Activated CD4-positive, alpha-beta T cell treated with anti-CD3 and anti-CD28 coated beads, Interleukin-2, amount 50 U/mL, for 1 hour (primary cell): ENCODE data around the gene PPM1G.
A peak's percentile ranks its signal among the peaks of the same experiment; 100 is the strongest.

Experiments used
- DNase-seq: peaks from one replicate; pipeline ENCODE4 v3.0.0-alpha.2; 2020

Gene PPM1G

DNA sequence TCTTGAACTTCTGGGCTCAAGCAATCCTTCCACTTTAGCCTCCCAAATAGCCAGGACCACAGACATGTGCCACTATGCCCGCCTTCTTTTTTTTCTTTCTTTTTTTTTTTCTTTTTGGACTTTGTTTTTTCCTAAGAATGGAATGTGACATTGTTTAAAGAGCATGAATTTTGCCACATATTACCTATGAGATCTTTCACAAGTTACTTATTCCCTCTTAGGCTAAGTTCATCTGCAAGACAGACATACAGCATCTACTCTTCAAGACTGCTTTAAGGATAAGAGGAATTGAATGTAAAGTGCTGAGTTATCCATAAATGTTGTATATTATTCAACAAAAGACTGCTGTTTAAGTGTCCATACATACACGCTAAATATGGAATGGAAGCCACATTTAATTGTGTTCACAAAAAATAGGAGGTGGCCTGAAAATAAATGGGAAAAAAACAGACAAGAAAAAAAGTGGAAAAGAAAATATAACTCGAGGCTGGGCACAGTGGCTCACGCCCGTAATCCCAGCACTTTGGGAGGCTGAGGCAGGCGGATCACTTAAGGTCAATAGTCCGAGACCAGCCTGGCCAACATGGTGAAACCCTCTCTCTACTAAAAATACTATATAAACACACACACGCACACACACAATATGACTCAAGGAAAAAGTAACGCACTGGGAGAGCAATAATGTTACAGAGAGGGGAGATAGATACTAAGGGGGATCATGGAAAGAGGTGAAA, 3.2 kb upstream of the PPM1G start:
- no peak for DNase-seq

DNA sequence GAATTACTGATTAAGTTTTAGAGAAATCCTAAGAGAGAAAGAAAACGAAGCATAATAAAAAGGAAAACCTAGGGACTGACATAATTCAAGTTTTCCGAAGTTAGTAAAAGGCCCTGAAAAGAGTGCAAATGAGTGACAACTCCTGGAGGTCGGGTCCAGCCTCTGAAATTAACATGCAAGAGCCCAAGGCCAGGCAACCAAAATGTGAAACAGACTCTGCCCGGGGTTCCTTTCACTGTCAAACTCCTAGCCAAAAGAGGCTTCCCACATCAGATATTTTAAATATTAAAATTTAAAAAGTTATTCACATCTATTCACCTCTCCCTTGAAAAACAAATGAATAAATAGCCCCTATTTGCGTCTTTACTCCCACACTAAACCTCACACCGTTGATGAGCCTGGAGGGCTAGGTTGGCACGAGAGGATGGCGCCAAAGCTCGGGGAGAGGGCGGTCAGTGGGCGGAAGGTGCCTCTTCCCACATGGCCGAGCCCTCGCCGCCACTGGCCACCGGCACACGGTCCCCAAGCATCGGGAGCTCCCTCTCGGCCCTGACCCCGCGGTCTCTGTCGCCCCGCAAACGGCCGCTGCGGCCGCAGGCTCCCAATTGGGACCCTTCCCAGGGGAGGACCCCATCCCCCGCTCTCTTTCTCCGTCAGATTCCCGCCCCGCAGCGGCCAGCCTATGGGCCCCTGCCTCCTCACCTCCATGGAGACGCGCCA, 630 bp downstream of the PPM1G start:
- DNase-seq = no peak

DNA sequence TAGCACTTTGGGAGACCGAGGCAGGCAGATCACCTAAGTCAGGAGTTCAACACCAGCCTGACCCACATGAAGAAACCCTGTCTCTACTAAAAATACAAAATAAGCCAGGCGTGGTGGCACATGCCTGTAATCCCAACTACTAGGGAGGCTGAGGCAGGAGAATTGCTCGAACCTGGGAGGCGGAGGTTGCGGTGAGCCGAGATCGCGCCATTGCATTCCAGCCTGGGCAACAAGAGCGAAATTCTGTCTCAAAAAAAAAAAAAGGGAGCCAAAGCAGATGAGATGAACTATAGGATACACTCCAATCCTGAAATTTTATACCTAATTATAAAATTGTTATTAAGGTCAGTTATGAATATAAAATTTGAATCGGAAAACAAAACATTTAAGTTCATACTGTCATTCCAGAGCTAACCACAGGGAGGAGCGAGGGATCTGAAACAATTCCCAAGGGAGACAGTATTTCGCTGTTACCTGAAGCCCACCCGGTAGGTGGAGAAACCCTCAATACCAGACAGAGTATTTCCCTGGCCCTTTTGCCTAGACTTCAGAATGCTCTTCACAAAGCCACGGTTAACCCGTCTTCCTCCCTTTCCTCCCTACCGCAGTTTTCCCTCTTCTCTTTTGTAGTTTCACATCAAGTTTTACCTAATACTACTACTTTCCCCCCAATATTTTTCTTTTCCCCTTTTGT, 1.4 kb downstream of the PPM1G start:
- no peak for DNase-seq

DNA sequence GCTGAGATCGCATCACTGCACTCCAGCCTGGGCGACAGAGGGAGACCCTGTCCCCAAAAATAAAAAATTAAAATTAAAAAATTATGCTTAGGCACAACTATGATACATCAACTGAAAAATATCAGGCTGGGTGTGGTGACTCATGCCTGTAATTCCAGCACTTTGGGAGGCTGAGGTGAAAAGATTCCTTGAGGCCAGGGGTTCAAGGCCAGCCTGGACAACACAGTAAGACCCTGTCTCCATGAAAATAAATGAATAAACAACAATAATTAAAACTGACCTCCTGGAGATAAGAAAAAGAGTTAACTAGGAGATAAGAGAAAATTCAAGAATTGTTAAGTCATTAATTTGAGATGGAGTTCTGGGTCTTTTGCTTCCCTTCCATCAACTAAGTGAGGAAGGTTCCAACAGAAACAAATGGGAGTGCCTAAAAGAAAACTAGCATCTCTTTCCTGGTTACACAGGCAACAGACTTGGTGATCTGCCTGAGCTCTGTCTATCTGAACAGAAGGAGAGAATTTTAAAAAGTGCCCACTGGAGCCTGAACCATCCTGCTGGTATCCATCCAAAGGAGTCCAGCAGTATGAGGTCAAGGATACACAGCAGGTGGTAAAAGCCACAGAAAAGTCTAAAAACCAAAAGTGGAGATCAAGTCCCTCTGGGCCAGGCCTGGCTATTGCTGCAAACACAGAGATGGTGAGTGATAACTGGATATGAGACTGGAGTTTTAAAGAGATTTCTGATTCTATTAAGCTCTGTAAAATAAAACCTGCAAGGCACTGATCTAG, 8.8 kb downstream of the PPM1G start:
- DNase-seq = no peak

DNA sequence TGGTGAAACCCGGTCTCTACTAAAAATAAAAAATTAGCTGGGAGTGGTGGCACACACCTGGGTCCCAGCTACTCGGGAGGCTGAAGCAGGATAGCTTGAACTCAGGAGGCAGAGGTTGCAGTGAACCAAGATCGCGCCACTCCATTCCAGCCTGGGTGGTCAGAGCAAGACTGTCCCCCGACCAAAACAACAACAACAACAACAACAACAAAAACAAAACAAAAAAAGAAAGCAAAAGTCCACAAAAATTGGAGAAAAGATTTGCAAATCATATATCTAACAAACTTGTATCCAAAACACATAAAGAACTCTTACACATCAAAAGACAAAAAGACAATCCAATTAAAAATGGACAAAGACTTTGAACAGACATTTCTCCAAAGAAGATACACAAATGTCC, 10.4 kb downstream of the PPM1G start:
- no peak for DNase-seq

DNA sequence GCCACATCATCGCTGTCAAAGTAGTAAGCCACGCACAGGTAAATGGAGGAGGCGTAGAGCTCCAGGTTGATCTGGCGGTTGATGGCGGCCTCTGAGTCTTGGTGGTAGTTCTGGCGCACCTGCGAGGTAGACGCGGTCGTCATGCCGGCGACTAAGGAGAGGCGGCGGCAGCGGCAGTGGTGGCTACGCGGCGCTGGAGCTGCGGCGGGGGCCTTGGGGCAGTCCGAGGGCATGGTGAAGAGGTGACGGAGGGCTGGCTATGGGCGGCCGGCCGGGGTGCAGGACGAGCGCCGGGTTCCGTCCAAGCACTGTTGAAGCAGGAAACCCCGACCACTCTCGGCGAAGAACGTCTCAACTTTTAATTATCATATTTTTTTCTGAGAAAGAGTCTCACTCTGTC, 16.2 kb downstream of the PPM1G start:
- DNase-seq = no peak

DNA sequence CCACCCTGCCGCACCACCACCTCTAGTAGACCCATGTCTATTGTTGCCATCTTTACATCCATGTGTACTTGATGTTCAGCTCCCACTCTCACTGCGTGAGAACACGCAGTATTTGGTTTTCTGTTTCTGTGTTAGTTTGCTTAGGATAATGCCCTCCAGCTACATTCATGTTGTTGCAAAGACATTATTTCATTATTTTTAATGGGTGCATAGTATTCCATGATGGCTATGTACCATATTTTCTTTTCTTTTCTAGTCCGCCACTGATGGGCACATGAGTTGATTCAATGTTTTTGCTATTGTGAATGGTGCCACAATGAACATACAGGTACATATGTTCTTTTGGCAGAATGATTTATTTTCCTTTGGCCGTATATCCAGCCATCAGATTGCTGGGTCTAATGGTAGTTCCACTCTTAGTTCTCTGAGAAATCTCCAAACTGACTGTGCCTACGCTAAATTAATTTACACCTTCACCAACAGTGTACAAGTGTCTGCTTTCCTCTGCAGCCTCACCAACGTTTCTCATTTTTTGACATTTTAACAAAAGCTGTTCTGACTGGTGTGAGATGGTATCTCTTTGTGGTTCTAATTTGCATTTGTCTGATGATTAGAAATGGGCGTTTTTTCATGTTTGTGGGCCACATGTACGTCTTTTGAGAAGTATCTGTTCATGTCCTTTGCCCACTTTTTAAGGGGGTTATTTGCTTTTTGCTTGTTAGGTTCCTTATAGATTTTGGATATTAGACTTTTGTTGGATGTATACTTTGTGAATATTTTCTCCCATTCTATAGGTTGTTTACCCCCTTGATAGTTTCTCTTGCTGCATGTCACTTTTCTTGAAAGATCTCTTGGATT, 18.3 kb downstream of the PPM1G start:
- no peak for DNase-seq

DNA sequence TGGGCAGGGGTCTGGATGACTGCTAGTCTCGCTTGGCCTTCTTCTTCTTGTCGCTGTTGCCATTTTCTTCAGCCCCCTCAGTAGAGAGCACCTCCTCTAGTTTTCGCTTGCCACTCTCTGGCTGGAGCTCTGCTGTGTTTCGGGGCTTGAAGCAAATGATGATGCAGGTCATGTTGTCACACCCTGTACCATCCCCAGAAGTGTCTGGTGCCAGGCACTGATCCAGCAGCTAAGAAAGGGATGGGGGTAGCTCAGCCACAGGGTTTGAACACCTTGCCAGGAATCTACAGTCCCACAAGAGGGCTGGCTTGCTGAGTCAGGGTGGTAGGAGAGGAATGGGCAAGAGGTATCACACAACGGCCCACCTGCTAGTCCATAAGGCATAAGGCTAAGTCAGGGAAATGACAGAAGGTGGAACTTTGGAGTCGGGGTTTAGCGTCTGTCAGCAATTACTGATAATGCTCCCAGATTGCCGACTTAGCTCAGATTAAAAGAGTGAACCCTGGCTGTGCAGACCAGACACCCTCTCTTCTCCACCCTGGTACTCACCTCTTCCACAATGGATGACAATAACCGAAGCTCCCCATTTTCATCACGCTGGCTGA, 27.7 kb downstream of the PPM1G start:
- no peak for DNase-seq

DNA sequence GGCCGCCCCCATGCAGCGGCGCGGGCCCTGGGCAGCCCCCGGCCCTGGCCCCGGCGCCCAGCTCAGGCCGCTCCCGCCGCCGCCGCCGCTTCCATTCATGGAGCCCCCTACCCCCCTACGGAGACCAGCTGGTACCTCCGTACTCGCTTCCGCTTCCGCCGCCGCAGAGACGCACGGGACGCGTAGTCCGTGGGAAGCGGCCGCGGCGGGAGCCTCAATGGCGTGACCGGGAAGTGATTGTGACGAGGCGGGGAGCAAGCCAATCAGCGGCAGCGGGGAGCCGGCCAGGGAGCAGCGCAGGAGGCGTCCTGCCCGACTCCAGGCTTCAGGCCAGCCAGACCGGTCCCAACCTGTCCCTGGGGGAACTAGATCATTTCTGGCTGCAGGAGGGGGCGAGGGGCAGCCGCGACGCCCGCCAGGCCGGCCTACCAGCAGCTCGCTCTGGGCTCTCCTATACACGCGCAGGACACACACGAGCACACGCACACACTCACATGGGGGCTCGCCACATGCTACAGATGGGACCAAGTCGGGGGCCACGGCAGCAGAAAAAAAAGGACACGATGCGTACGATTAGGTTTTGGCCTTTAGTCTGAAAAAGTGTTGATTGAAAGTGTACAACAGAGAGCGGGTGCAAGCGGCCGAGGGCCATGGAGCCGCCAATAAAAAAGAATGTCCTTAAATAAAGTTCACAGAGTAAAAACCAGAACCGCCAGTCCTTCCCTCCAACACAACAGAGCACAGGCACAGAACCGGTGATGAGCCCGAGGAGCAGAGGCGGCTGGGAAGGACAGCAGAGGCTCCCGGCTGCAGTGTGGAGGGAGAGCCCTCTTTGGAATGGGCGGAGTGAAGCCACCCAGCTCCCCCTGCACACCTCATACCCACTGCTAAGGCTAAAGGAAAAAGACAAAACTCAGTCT, 28.5 kb downstream of the PPM1G start, which contains the start of gene ZNF513:
Gene ZNF513, minus strand, starts transcription at position 109 of the 920 bp plus-strand sequence. CDS start 208 bp downstream, outside the sequence.
- DNase-seq = peak; percentile 84

DNA sequence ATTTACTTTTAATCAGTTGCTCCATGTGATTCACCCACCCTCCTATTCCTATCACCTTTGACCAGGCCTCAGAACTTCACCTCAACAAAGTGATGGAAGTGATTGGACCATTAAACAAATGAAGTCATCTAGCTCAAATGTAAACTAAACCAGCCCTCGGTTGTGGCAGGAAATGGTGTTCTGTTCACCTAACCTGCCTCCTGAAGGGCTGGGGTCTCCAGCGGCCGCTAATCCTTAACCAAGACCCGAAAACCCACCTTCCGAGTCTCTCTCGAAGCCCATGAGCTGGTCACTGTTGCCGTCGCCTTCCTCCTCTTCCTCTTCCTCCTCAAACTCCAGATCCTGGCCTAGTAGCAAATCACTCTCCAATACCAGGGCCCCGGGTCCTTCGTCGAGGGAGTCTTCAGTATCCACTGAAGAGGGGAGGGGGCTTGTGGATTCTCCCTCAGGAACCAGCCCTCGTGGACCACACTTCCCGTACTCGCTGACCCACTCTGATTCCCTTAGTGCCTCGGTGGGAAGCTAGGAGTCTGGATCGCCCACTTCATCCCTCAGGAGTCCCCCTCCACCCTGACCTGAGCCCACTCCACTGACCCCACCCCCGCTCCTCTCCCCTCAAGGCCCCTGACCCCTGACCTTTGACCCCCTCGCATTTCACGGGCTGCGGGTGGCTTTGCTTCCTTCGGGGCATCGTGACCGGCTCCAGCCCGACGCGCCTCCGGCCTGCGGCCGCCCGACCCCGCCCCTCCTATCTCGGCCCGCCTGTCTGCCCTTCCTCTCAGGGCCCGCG, 29.4 kb downstream of the PPM1G start:
- peak; percentile 28 for DNase-seq

DNA sequence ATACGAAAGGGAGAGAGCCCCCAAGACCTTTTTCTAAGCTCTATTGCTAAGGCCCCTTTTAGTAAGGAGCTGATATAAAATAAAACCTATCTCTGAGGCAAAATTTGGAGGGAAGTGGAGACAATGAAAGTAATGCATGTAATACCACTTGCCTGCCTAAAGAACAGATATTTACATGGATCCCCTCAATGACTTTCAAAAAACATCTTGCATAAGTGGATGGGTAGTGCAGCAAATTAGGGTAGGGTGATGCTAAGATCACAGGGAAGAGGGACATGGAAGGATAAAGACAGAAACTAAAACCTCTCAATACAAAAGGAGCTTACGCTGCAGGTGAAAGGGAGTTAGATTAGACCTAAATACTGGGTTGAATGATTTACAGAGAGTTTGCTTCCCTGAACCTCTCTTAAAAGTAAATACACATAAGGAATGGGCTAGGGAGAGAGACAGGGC, 30.0 kb downstream of the PPM1G start:
- no peak for DNase-seq

DNA sequence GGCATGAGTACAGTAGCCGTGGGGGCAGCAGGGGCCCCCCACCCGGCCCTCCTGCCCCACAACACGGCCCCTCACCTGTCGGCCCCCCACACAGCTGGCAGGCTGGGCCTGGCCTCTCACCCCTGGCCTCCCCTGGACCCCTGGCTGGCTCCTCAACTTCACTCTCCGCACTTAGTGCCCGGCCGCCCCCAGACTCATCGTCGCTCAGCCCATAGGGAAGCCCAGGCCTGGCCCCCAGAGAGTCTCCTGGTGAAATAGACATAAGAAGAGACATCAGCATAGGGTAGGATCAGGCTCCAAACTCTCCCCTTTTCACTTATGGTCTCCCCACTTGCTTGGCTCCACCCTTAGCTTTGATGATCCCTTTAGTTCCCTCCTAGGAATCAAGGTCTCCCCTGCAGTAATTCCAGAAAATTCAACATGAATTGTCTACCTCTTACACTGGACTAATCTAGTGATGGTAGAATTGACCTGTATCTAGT, 30.5 kb downstream of the PPM1G start:
- no peak for DNase-seq

DNA sequence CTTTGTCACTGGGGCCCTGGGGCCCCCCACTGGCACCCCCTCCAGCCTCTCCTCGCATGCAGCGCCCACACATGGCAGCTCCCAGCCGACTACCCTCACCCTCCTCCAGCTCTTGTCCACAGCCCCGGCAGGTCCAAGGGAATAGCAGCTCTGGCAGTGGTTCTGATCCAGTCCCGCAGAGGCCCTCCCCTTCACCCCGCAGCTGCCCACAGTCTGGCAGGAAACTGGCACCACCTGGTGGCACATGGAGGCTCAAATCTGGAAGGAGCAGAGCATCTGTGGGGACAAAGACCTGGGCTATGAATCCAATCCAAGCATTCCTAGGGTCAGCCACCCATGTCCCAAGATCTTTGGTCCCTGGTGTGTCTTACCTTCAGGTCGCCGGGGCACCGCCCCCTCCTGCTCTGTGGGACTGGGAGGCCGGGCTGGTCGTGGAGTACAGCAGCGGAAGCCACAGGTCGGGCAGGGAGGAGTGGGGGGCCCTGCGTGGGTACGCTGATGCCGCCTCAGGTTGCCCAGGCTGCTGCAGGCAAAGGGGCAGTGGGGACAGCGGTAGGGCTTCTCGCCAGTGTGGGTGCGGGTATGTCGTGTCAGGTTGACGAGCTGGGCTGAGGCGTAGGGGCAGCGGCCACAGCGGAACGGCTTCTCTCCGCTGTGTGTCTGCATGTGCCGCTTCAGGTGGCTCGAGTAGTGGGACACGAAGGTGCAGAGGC, 31.1 kb downstream of the PPM1G start:
- no peak for DNase-seq

DNA sequence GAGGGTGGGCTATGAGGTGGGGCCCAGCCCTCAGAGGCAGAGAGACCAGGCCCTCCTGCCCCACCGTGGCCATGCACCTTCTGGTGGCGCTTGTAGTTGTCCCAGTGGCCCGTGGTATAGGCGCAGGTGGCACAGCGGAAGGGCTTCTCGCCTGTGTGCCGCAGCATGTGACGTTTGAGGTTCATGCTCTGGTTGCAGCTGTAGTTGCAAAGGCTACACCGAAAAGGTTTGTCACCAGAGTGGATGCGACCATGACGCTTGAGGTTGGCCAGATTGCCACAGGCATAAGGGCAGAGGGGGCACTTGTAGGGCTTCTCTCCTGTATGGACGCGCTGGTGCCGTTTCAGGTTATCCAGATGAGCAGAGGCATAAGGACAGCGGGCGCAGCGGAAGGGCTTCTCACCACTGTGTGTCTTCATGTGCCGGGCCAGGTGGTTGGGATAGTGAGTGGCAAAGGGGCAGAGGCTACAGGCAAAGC, 31.7 kb downstream of the PPM1G start:
- no peak for DNase-seq

DNA sequence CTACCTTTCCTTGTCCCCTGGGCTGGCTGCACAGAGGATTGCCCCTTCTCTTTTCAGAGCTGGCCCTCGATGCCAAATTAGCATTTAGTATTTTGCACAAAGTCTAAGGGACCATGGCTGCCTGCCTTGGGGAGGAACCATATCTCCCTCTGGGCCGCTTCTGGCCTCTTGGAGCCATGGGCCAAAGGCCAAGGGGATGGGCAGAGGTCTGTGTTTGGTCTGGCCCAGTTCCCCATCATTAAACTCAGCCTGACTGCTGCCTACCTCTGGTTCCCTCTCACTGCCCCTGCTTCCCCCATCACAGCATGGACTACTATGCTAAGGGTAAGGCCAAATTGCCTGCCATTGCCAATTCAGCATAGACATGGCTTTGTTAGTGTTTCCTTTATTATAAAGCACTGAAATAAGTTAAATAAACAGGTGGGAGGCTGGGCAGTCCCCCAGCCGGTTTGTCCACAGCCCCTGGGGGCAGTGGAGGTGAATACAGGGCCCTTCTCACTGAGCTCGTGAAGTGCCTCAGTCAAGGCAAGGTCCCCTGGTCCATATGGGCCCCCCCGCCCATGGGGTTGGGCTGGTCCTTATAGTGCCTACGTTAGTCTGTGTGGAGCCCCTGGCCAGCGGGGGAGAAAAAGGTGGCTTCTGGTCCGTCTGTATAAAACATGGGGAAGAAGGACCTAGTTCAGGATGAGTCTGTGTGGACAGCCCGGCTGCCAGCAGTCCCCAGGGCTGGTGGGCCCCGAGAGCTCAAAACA, 32.3 kb downstream of the PPM1G start:
- no peak for DNase-seq

DNA sequence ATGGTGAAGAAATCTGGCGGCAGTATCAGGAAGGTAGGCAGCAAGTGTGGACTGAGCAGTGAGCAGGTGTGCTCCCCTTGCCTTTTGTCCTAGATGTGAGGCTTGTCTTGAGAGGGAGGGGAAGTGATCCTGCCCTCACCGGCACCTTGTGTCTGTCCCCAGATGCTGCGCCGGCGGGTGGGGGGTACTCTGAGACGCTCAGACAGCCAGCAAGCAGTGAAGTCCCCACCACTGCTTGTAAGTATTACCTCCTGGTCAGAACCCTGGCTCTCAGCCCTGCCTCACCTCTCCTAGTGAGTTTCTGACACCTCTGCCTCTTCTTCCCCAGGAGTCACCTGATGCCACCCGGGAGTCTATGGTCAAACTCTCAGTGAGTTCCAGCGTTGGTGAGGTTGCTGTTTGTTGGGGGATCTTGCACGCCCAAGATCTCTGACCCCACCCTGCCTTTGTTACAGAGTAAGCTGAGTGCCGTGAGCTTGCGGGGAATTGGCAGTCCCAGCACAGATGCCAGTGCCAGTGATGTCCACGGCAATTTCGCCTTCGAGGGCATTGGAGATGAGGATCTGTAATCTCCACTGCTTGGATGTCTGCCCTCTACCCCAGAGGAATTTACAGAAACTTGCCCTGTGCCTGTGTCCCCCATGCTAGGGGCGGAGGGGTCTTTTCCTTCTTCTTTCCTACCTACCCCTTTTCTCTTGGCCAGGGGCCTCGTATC, 33.1 kb downstream of the PPM1G start:
- no peak for DNase-seq

DNA sequence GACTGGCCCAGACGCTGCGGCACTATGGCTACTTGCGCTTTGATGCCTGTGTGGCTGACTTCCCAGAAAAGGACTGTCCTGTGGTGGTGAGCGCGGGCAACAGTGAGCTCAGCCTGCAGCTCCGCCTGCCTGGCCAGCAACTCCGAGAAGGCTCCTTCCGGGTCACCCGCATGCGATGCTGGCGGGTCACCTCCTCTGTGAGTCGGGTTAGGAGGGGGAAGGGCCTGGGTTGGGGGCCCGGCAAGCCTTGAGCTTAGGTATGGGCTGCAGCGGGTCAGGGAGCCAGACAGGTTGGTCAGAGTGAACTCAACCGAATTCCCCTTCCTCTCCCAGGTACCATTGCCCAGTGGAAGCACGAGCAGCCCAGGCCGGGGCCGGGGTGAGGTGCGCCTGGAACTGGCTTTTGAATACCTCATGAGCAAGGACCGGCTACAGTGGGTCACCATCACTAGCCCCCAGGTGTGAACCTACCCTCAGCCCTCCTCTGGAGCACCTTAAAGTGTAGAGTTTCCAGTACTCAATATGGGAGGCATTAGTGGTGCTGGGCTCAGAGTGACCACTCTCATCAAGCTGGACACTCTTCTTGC, 33.8 kb downstream of the PPM1G start:
- no peak for DNase-seq
